Testis (tissue), 2 donors: ENCODE measurements around the gene C1orf87.

ENCODE experiments used
- POLR2A ChIP-seq: fragments of 450-650 bp; IDR thresholded peaks from one replicate; pipeline ENCODE4 v1.6.1; 2017; ENCODE audit warnings: antibody characterized with exemption, mild to moderate bottlenecking, moderate library complexity
- TF ChIP-seq, protein P1 (sequence below), 3 experiments: fragments of 450-650 bp in 2 of 3; fragments of 200-600 bp in 1 of 3; sonication (generic) in 1 of 3; IDR thresholded peaks; one replicate each; pipeline ENCODE4 v1.5.1; 2016 to 2019; ENCODE audit warnings: antibody characterized with exemption in 3 of 3, mild to moderate bottlenecking in 2 of 3, moderate library complexity in 1 of 3

GRCh38 chr1:60008500-60008899 is 65.1 kb downstream of the C1orf87 start:
- TF ChIP-seq, protein P1, sequence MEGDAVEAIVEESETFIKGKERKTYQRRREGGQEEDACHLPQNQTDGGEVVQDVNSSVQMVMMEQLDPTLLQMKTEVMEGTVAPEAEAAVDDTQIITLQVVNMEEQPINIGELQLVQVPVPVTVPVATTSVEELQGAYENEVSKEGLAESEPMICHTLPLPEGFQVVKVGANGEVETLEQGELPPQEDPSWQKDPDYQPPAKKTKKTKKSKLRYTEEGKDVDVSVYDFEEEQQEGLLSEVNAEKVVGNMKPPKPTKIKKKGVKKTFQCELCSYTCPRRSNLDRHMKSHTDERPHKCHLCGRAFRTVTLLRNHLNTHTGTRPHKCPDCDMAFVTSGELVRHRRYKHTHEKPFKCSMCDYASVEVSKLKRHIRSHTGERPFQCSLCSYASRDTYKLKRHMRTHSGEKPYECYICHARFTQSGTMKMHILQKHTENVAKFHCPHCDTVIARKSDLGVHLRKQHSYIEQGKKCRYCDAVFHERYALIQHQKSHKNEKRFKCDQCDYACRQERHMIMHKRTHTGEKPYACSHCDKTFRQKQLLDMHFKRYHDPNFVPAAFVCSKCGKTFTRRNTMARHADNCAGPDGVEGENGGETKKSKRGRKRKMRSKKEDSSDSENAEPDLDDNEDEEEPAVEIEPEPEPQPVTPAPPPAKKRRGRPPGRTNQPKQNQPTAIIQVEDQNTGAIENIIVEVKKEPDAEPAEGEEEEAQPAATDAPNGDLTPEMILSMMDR (IDR thresholded peaks at IDR 0.05) = no peak
- TF ChIP-seq POLR2A = no peak
